Smooth muscle cell (in vitro differentiated cells): ENCODE results near the gene UQCRFS1. TPM values are rescaled to one million over a fixed set of nuclear protein-coding genes. Genes with fewer than 3 reads are reported as not detected.

Experiments used
- DNase-seq: peaks from one replicate; lab custom pipeline; 2025; ENCODE audit not compliant: unreplicated experiment; lab: John Stamatoyannopoulos, UW
- H2AFZ ChIP-seq: fragments of 200-600 bp; sonication (generic); 2 replicates; pipeline ENCODE4 v1.6.0; 2016; ENCODE audit warnings: antibody characterized with exemption, low read depth, mild to moderate bottlenecking
- H3F3A ChIP-seq: fragments of 200-600 bp; sonication (generic); 2 replicates; pipeline ENCODE4 v1.6.0; 2017; ENCODE audit warnings: antibody characterized with exemption, low read depth
- H3K27ac ChIP-seq: fragments of 200-600 bp; sonication (generic); 2 replicates; pipeline ENCODE4 v1.5.1; 2016; ENCODE audit warnings: low read depth, mild to moderate bottlenecking
- H3K27me3 ChIP-seq: fragments of 200-600 bp; sonication (generic); 2 replicates; pipeline ENCODE4 v1.6.1; 2016; ENCODE audit warnings: low read depth, mild to moderate bottlenecking
- H3K36me3 ChIP-seq: fragments of 200-600 bp; sonication (generic); 2 replicates; pipeline ENCODE4 v1.5.1; 2016; ENCODE audit warnings: low read depth
- H3K4me1 ChIP-seq: fragments of 200-600 bp; sonication (generic); 2 replicates; pipeline ENCODE4 v1.5.1; 2016; ENCODE audit warnings: low read depth
- H3K4me2 ChIP-seq: fragments of 200-600 bp; sonication (generic); 2 replicates; pipeline ENCODE4 v1.6.0; 2016; ENCODE audit warnings: mild to moderate bottlenecking
- H3K4me3 ChIP-seq: fragments of 200-600 bp; sonication (generic); 2 replicates; pipeline ENCODE4 v1.5.1; 2016; ENCODE audit warnings: mild to moderate bottlenecking
- H3K79me2 ChIP-seq: fragments of 200-600 bp; sonication (generic); 2 replicates; pipeline ENCODE4 v1.6.0; 2016; ENCODE audit warnings: low read depth, mild to moderate bottlenecking
- H3K9ac ChIP-seq: fragments of 200-600 bp; sonication (generic); 2 replicates; pipeline ENCODE4 v1.6.0; 2016; ENCODE audit warnings: low read depth
- H3K9me3 ChIP-seq: fragments of 200-600 bp; sonication (generic); replicated peaks from 2 replicates; pipeline ENCODE4 v1.5.1; 2016; ENCODE audit warnings: low read depth
- H4K20me1 ChIP-seq: fragments of 200-600 bp; sonication (generic); 2 replicates; pipeline ENCODE4 v1.6.0; 2016; ENCODE audit warnings: low read depth
- CTCF ChIP-seq: fragments of 200-600 bp; sonication (generic); IDR thresholded peaks from 2 replicates; pipeline ENCODE4 v1.5.1; 2017; ENCODE audit warnings: borderline replicate concordance, mild to moderate bottlenecking, antibody characterized with exemption; ENCODE audit not compliant: insufficient read depth, poor library complexity, severe bottlenecking
- WGBS: methylation state at CpG from one replicate; pipeline ENCODE4 v1.1.7; 2016; ENCODE audit warnings: low lambda C conversion rate; 5-methylcytosine and 5-hydroxymethylcytosine counted together
- polyA plus RNA-seq: library from polyadenylated mRNA; unstranded; fragments of >200 nt; fragmentation: Nextera tagmentation; extraction: Ambion mirVana; gene quantifications from 2 replicates; pipeline ENCODE4 v1.2.1, GENCODE V29; 2016
- total RNA-seq: library from RNA; depleted of rRNA; stranded (reverse); fragments of >200 nt; gene quantifications from 2 replicates; pipeline ENCODE4 v1.2.3, GENCODE V29; 2014

Gene UQCRFS1
- total and polyA plus RNA-seq, 2 experiments from 2014 or later, result 37.1 to 57.9 TPM

GRCh38 chr19:29206453-29206852, 6.5 kb downstream of the UQCRFS1 start:
- H4K20me1 ChIP-seq, result peaks cover 68% of the 10 kb centered on the region
- peaks cover 40% of the 10 kb centered on the region for H3K79me2 ChIP-seq

GRCh38 chr19:29202281-29202680, 10.7 kb downstream of the UQCRFS1 start:
- Histone ChIP-seq H3K27me3 (no peaks in the 10 kb centered on the region), H3K9ac (no peak overlapping the region), H2AFZ (no peak overlapping the region), H3K4me1 (no peaks in the 10 kb centered on the region), H3F3A (no peaks in the 10 kb centered on the region), H3K79me2 (peaks cover 5% of the 10 kb centered on the region), H3K27ac (no peak overlapping the region), H3K9me3 (no peaks in the 10 kb centered on the region), H3K4me3 (no peak overlapping the region), H3K36me3 (no peaks in the 10 kb centered on the region), H4K20me1 (peaks cover 32% of the 10 kb centered on the region), H3K4me2 (no peak overlapping the region)
- no peak for DNase-seq
- WGBS, result 81% methylated on average over 2 of the region's 2 CpGs
- no peak for TF ChIP-seq CTCF

More at GRCh38 chr19:29206453-29206852, 6.5 kb downstream of the UQCRFS1 start:
- no peak for DNase-seq
- no peak overlapping the region for H3K27ac ChIP-seq
- H2AFZ ChIP-seq, result no peak overlapping the region
- H3F3A ChIP-seq, result no peaks in the 10 kb centered on the region
- peaks cover 6% of the 10 kb centered on the region for H3K4me1 ChIP-seq
- no peaks in the 10 kb centered on the region for H3K9me3 ChIP-seq
- H3K36me3 ChIP-seq, result no peaks in the 10 kb centered on the region
- H3K4me3 ChIP-seq, result no peak overlapping the region
- no peak for TF ChIP-seq CTCF
- 89% methylated on average over 3 of the region's 3 CpGs for WGBS
- H3K27me3 ChIP-seq, result no peaks in the 10 kb centered on the region
- H3K9ac ChIP-seq, result no peak overlapping the region
- H3K4me2 ChIP-seq, result no peak overlapping the region

- no peak overlapping the region for H3K4me3 ChIP-seq
- no peaks in the 10 kb centered on the region for H3F3A ChIP-seq
- peaks cover 28% of the 10 kb centered on the region for H4K20me1 ChIP-seq
- H2AFZ ChIP-seq, result no peak overlapping the region
- no peak for TF ChIP-seq CTCF
- H3K36me3 ChIP-seq, result no peaks in the 10 kb centered on the region
- peaks cover 5% of the 10 kb centered on the region for H3K79me2 ChIP-seq
- no peaks in the 10 kb centered on the region for H3K4me1 ChIP-seq
- 97% methylated on average over 2 of the region's 2 CpGs for WGBS
- no peak overlapping the region for H3K9ac ChIP-seq
- H3K27ac ChIP-seq, result no peak overlapping the region
- H3K4me2 ChIP-seq, result no peak overlapping the region
- H3K9me3 ChIP-seq, result no peaks in the 10 kb centered on the region
- DNase-seq, result no peak
- H3K27me3 ChIP-seq, result no peaks in the 10 kb centered on the region
Measured at GRCh38 chr19:29201855-29202254, 11.1 kb downstream of the UQCRFS1 start.

- Histone ChIP-seq H3K79me2 (no peaks in the 10 kb centered on the region), H3K9ac (no peak overlapping the region), H3K27ac (no peak overlapping the region), H3K9me3 (no peaks in the 10 kb centered on the region), H3F3A (no peaks in the 10 kb centered on the region), H3K27me3 (no peaks in the 10 kb centered on the region), H3K4me3 (no peak overlapping the region), H3K4me2 (no peak overlapping the region), H2AFZ (no peak overlapping the region), H3K4me1 (no peaks in the 10 kb centered on the region), H3K36me3 (no peaks in the 10 kb centered on the region), H4K20me1 (no peaks in the 10 kb centered on the region)
- 44% methylated on average over 2 of the region's 2 CpGs for WGBS
- TF ChIP-seq CTCF, result no peak
- no peak for DNase-seq
Measured at GRCh38 chr19:29194658-29195057, 18.3 kb downstream of the UQCRFS1 start.
